Stimulated activated CD8-positive, alpha-beta memory T cell treated with anti-CD3 and anti-CD28 coated beads, Interleukin-4, amount 100 ng/mL, for 24 hours (primary cell): ENCODE results near the gene GABRB1.
"Not testable (repeated sequence)": the region's sequence is repeated elsewhere in the genome, so short reads cannot be mapped to it uniquely, and the experiment has no call there.

Experiments
- DNase-seq: peaks from one replicate; pipeline ENCODE4 v3.0.0-alpha.2; 2020; ENCODE audit warnings: low read depth

GABRB1 gene

DNA sequence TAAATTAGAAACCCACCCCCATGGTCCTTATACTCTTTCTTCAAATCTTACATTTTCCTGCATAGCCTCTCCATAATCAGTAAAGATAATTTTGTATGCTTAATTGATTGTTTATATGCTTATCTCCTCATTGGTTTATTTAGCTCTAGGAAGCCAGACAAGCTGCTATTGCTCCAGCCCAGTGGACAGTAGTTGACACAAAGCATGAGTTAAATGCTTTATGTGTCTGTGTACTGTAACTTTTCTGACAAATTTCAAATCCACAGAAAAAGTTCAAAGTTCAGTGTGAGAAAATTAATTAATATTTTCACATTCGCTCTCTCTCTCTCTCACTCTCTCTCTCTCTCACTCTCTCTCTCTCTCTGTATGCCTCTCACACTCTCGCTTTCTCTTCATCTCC lies 181.7 kb downstream of the GABRB1 start:
- no peak for DNase-seq

DNA sequence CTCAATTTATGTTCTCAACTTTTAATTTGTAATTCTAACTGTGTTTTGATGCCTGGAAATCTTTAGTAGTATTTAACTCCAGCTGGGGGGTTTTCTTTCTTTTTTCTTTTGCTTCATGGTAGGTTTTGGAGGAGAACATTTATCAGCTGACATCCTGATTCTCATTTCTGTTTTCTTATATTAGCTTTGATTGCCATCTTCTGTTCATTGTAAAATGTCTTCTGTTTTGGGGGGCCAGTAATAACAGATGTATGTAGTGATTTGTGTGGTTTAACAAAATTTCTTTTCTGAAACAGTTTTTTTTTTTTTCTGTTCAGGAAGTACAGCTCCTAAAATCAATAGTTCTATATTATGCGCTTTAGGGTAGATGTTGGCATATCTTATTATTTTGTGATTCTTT lies 182.2 kb downstream of the GABRB1 start:
- no peak for DNase-seq

DNA sequence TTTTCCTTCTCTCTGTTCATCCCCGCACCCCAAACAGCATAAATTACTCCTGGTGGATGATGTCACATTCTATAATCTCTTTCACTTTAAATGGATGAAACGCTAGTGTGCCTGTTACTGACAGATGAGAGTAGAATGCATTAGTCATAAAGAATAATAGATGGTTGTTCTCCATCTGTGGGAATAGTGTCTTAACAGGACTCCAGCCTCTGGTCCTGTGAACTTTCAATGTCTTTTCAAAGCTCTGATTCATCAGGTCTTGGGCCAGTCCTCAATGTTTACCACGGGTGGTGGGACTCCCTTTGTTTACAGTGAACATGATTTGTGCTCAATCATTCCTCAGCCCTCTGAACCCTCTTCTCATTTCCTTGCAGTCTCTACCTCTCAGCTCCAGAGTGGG lies 182.6 kb downstream of the GABRB1 start:
- DNase-seq: no peak

DNA sequence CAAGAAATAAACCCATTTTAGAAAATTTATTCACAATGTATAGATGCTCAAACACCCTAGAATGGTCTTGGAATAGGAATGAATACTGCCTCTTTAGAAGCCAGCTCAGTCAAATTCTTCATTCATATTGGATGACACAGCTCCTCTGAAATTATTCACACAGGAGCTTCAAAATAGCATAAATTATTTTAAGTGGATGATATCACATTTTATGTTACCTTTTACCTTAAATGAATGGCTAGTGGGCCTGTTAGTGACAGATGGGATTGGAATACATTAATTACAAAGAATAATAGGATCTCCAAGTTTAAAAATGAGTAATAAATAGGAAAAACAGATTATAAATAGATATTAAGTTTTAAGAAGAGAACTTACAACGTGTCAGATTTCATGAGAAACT lies 184.4 kb downstream of the GABRB1 start:
- DNase-seq: no peak

DNA sequence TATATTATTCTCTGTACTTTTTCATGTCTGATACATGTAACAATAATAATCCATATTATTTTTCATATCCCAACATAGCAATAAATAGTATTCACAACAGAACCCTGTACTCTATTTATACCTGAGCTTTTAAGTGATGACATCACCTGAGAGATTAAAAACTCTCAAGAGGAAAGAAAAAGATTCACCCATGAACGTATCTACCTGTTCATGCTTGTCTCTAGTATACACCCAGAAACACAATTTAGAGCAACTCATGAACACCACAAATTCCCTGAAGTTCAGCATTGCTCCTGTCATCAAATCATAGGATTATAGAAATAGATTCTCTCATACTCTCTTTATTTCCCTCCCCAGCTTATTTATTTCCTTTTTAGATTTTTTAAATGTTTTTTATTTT lies 185.9 kb downstream of the GABRB1 start:
- no peak for DNase-seq

DNA sequence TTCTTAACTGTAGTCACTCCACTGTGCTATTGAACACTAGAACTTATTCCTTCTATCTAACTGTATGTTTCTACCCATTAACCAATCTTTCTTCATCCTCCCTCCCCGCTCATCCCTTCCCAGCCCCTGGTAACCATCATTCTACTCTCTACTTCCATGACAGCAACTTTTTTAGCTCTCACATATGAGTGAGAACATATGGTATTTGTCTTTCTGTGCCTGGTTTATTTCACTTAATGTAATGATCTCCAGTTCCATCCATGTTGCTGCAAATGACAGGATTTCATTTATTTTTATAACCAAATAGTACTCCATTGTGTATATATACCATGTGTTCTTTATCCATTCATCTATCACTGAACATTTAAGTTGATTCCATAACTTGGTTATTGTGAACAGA lies 186.5 kb downstream of the GABRB1 start:
- DNase-seq: no peak

DNA sequence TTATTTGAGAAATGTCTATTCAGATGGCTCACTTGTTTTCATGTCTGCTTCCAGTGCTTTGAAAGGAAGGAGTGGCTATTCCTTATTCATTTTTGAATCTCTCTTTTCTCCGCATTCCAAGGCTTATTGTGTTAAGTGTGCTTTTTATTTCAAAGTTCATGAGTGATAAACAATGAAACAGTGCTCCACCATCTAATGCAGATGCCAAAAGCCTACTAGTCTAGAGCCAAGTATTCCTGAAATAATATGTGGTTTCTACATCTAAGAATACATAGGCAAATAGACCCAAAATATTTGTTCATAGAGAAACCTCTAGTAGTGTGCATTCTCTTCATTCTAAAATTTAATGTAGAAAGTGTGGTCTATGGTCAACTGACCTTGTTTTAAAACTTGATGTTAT lies 187.3 kb downstream of the GABRB1 start:
- DNase-seq: no peak

DNA sequence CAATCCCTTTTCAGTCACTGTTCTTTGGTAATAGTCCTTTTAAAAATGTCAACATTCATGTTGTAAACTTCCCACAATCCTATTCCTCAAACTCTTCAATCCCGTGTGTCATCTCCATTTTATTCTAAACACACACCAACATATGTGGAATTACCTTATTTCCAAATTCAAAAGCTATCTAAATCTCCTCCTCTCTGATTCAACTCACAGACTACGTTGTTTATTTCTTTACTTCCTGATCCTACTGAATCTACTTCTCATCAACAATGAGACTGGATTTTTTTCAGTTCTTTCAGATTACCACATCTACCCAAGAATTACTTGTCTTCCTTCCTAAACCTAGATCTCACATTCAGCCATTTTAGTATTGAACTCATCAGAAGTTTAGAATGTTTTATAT lies 188.2 kb downstream of the GABRB1 start:
- DNase-seq: no peak

DNA sequence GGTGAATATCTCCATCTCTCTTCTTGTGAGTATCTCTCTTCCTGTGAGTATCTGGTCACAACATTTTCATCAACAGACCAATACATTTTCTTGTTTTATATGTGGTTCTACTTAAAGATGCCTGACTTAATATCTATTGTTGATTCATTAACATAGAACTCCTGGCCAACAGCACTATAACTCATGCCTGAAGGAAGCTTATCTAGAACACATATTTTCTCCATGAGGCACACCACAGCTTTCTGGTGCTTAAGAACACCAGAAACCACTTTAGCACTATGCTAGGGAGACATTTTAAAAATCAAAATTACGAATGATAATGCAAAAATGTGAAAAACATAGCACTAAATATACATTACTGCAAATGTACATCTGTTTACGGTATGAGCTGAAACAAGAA lies 190.4 kb downstream of the GABRB1 start:
- no peak for DNase-seq

DNA sequence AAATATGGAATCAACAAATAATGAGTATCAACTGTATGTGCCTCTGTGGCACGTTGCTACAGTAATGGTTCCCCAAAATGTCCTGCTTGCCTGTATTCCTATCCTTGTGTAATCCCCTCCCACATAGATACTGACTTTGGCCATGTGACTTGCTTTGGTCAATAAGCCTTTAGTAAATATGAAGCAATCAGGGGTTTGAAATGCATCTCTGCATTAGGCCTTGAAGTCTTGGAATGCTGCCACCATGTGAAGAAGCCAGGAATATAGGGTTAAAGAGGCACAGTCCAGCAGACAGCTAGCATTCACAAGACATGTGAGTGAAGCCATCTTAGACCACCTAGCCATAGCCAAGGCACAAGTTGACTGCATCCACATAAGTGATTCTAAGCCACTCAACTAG lies 190.9 kb downstream of the GABRB1 start:
- no peak for DNase-seq

DNA sequence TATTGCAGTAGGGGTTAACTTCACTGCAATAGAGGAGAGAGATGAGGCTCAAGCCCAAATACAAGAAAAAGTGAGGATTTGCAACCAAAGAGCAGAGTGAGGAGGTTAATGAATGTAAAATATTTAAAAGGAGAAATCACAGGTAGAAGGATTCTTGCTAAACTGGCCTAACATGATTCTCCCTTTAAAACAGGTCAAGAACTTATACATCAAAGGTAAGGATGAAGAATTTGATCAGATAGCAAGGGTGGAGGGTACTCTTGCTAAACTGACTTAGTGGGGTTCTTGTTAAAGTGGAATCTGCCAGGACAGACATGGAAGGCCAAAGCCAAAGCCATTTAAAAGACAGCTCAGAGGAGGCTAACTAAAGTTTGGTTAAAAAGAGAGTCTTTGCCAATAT lies 193.0 kb downstream of the GABRB1 start:
- no peak for DNase-seq

DNA sequence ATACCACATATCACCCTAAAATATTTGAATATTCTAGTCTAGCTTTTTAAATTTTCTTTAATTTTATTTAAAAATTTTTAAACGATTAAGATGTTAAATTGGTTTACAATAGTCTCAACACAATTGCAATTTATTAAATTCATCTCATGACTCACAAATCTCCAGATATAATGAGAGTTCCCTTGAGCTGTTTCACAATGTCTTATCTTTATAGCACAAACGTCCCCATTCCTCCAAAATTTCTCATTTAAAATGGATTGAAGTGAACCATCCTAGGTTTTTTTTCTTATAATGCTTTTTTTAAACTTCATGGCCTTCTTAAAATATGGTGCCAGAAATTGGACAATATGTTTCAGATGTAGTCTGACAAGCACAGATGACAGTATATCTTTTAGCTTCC lies 204.4 kb downstream of the GABRB1 start:
- DNase-seq: no peak

DNA sequence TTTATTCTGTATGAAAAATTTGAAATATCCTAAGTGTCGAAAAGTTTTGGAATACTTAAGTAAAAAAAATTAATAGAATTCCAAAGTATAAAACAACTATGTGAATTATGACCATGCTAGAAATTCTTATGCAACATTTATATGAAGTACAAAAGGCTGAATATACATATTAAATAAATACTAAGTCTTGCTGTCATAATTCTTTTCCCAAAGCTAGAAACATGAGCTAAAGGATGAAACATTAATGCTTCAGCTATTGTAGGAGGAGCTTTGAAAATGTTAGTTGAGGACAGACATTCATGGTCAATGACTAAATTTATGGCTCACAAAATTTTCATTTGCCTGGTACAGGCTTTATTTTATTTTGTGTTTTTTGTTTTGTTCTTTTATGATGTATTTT lies 207.3 kb downstream of the GABRB1 start:
- DNase-seq: no peak

DNA sequence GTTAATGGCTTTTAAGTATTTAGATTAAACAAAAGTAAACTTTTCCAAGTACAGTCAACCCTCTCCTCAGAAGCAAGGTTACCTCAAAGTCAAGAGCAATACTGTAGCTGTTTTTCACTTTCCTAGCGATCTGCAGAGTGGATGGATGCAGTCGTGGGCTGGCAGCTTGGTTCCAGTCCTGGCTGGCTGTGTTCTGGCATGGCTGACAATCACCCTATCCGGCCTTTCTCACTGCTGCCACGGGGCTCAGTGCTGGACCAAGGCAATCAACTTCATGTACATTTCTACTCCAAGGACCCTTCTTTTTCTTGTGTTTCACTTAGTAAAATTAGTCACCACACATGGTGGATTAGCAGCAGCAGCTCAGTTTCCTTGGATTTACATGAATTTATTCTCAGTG lies 208.3 kb downstream of the GABRB1 start:
- DNase-seq: no peak

DNA sequence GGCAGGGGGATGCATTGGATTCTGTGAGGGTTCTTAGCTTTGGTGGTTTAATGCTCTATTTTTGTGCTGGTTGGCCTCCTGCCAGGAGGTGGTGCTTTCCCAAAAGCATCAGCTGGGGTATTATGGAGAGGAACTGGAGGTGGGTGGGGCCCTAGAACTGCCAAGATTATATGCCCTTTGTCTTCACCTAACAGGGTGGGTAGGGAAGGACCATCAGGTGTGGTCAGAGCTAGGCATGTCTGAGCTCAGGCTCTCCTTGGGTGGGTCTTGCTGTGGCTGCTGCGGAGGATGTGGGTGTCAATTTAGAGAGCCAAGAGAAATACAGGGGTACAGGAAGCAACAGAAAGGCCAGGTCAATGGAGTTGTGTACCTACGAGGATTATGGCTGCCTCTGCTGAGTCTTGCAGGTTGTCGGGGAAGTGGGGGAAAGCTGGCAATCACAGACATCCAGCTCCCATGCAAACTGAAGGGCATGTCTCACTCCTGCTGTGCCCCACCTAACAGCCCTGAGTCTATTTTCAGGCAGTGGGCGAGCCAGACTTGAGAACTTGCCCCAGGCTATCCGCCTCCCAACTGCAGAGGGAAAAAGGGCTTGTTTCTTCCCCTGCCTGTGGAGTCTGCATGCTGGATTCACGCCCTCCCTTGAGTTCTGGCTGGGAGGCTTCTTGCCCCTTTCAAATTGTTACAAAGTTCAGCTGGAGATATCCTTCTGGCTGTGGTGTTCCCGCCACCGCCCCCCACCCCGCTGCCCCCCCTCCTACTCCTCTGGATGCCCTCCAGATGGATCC lies 220.2 kb downstream of the GABRB1 start:
- no peak for DNase-seq

DNA sequence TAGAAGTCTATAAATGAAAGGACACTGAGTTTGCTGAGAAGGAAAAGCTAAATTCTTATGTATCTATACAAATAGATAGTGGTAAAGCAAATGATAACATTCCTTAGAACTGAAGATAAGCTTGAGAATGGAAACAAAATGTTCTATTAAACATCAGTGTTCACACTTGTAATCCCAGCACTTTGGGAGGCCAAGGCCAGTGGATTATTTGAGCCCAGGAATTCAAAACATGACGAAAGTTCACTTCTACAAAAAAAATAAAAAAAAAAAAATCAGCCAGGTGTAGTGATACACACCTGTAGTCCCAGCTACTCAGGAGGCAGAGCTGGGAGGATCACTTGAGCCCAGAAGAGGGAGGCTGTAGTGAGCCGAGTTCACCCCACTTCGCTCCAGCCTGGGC lies 232.4 kb downstream of the GABRB1 start:
- no peak for DNase-seq

DNA sequence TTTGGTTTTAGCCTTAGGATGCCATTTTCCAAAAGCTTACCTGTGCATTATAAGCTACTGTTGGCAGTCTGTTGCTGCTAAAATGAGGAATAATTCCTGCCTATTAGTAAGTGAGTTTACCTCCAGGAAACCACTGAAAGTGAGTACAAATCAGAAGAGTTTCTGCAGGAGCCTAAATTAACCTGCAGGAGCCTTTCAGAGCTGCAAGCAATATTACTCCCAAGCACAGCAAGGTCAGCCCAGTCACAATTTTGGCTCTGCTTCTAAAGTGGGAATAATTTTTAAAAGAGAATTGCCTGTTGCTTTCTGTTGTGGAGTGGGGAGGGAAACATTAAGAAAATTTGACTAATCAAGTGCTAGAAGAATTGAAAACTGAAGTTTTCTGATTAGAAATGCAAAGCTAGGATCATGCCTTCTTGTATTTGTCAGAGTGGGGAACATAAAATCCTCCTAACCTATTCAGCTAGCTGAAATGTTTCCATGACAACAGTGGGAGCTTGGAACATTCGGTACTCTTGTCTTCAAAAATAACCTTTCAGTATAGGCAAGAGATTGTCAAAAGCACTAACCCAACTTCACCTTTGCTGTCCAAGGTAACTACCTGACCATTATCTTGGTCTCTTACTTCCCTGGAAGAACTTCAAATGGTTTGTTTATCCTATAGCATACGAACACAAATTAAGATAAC lies 239.0 kb downstream of the GABRB1 start:
- no peak for DNase-seq

DNA sequence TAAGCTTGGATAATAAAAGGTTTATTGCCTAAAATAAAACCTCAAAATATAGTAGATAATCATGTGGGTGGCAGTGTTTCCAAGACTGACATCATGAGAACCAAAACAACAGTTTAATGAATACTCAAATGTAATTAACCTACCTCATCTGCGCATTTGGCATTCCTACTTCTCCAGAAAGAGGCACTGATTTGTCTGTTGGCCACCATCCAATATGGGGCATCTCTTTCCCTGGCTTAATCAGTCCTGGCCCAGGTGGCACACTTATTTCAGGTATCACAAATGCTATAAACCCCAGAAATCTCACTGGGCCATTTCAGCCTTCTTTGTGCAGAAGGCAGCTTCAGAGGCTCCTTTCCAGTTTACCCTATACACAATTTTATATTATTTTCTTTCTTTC lies 239.9 kb downstream of the GABRB1 start:
- DNase-seq: no peak

DNA sequence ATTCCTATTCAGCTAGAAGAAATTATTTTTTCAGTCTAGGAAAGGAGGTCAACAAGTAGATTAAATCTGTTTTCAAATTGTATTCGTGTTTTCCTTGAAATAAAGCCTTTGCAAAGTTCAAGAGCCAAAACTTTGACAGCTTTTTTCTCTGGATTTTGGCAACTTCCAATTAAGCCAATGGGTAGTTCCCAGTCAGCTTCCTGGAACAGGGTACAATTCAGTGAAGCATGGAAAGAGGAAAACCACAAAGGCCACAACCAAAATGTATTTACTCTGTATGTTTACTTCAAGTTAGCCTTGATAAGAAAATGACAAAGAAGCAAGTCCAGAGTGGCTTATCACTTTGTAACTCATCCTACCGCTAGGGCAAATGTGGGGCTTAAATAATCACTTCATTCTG lies 243.5 kb downstream of the GABRB1 start:
- no peak for DNase-seq

DNA sequence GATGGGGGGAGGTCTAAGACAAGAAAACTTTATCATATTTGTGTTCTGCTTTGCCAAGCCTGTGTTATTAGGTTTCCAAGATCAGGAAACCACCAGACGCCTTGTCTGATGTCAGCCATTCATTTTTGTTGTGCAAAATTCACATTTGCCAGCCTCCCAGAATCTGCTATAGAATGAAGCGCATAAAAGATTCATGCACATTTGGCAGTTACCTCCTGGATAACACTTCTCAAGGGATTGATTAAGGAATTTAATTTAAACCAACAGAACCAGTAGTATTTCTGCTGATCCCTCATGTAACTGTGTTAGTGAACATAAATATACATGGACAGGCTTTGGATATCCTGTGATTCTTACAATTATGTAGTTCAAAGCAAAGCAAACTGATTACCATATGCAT lies 244.2 kb downstream of the GABRB1 start:
- DNase-seq: no peak

DNA sequence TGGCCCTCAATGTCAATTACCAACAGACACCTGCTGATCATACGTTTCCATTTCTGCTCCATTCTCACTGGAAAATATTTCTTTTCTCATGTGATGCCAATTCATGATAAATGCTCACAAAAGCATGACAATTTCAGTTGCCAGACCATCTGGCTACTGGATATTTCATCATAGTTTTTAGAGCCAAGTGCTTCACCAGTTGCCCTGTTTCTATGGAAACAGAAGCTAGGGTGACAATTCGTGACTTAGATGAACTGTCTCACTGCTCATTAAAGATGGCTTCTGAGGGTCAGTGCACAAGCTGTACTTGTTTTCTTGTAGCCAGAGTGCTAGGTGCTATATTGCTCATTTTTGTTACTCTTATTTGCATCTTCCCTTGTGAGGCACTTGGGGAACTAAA lies 247.3 kb downstream of the GABRB1 start:
- DNase-seq: no peak

DNA sequence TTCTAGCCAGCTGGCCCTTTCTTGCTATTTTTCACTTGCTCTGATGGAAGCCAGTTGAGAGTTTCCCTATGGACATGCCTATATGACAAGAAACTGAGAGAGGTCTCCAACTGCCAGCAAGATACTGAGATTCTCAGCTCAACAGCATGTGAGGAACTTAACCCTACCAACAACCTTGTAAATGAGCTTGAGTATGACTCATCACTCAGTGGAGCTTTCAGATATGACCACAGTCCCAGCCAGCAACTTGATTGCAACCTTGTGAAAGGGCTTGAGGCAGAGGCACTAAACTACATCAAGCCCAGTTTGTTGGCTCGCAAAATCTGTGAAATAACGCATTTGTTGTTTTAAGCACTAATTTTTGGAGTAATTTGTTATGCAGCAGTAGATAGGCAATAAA lies 256.4 kb downstream of the GABRB1 start:
- no peak for DNase-seq

DNA sequence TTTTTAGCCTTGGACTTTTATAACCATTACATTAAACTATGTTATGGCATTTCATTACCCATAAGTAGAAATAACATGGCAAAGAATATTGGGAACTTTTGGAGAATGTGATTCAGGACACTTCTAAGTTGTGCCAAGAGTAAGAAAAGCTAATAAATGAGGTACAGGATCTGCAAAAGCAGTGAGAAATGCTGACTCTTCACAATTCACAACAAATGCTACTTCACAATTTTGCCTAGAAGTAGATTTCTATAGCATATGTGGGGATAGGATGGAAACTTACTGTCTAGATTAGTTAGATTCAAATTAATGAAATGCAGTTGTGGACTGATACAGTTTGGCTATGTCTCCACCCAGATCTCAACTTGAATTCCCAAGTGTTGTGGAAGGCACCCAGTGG lies 258.4 kb downstream of the GABRB1 start:
- DNase-seq: no peak

DNA sequence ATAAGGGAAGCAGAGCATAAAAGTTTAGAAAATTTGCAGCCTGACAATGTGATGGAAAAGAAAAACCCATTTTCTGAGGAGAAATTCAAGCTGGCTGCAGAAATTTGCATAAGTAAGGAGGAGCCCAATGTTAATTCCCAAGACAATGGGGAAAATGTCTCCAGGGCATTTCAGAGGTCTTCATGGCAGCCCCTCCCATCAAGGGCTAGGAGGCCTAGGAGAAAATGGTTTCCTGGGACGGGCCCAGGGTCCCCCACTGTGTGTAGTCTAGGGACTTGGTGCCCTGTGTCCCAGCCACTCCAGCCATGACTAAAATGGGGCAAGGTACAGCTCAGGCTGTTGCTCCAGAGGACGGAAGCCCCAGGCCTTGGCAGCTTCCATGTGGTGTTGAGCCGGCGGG lies 259.5 kb downstream of the GABRB1 start:
- not testable (repeated sequence) for DNase-seq
